ENCODE measurements around the gene ITGB1BP2.
"Not testable (repeated sequence)": the region's sequence is repeated elsewhere in the genome, so short reads cannot be mapped to it uniquely, and the experiment has no call there.

The ITGB1BP2 gene

DNA sequence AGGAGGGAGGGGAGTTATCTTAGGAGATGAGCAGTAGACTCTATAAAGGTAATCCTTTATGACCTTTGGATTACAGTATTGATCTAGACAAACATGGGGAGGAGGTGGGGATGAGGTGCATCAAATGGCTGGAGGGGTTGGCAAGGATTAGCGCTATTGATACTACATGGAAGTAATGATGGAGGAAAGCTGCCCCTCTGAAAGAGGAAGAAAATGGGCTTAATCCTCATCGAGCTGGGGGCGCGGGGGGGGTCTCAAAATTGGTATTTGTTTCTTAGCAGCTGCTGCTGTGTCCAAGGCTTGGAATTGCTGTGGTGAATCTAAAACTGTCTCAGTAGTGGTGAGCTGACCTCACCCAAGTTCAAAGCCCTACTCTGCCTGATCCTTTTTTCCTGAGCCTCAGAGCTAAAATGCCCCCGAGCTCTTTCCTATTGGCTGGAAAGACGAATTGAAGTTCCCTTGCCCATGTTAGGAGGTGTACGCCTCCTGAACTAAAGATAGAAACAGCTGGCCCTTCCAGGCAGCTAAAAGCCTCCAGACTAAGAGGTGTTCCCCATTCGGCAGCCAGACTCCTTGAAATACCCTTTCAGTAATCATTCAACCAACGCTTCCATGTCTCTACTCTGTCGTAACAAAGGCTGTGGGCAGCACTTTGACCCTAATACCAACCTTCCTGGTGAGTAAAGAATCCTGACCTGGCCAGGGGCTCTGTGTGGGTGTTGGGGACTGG, at the start of gene ITGB1BP2:
ITGB1BP2 (plus strand) TSS at position 556 of the 730 bp plus-strand sequence; CDS start at position 613, 57 bp downstream.
- in situ Hi-C loops (cut with HindIII; ENCODE audit: low pct_unique_long_range_greater_than_20kb, low sequenced_read_pairs), result no loop called here
- DNase-seq (ENCODE audit: low read depth in 1 of 2, low spot score in 1 of 2), result no peak
- no peak for TF ChIP-seq JUND (IDR thresholded peaks at IDR 0.05; ENCODE audit: low read depth)

DNA sequence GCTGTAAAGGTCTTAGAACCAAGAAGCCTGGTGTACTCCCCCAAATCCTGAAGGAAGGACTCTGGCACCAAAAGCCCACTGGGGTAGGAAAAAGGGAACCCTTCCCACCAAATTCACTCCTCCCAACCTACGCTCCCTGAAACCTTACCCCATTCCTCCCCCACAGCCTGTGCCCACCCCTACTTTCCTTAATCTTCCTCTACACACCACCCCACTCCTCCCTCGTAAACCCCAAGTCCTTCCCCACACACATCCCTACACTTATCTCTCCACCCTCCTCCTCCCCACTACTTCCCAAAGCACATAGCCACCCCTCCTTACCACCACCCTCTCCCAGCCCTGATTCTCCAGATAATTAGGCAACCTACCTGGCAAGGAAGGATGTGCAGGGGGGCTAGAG, 49.3 kb upstream of the ITGB1BP2 start:
- in situ Hi-C loops (cut with HindIII; ENCODE audit: low pct_unique_long_range_greater_than_20kb, low sequenced_read_pairs), result no loop called here
- no peak for TF ChIP-seq JUND (IDR thresholded peaks at IDR 0.05; ENCODE audit: low read depth)
- DNase-seq (ENCODE audit: low read depth in 1 of 2, low spot score in 1 of 2), result no peak

DNA sequence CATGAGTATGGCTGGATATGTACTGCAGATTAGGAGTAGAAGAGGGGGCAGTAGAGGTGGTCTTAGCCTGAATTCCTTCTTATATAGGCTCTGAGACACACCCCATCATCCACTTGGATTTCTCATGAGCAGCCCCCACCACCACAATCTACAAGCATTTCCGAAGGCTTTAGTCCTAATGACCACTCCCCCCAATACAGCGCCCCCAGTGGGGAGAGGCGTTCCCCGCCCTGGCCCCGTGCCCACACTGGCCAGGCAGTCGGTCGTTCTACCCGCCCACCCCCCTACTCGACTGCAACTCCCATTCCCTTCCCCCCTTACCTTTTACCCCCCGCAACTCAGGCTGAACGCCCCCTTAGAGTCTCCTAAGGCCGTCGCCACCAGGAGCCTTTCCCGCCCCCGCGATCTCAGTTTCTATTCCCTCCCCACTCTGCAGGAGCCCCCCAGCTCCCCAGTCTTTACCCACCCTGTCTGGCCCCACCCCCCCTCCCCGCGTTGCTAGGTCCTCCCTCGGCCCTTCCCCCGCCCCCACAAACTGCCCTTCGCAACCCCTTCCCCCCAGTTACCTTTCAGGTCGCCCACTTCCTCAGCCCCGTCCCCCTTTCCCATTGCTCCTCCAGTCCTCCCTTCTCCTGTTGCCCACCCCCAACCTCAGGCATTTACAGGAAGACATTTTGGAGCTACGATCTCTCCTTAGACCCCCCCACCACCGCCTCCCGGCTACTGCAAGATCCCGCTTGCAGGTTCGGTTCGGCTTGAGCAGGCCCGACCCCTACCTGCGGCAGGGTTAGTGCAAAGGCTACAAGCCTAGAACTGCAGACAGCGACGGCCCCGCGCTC, 48.1 kb upstream of the ITGB1BP2 start:
- in situ Hi-C loops (cut with HindIII; ENCODE audit: low pct_unique_long_range_greater_than_20kb, low sequenced_read_pairs), result no loop called here
- no peak for TF ChIP-seq JUND (IDR thresholded peaks at IDR 0.05; ENCODE audit: low read depth)
- peak; percentile 21 to 32 for DNase-seq (ENCODE audit: low read depth in 1 of 2, low spot score in 1 of 2)

DNA sequence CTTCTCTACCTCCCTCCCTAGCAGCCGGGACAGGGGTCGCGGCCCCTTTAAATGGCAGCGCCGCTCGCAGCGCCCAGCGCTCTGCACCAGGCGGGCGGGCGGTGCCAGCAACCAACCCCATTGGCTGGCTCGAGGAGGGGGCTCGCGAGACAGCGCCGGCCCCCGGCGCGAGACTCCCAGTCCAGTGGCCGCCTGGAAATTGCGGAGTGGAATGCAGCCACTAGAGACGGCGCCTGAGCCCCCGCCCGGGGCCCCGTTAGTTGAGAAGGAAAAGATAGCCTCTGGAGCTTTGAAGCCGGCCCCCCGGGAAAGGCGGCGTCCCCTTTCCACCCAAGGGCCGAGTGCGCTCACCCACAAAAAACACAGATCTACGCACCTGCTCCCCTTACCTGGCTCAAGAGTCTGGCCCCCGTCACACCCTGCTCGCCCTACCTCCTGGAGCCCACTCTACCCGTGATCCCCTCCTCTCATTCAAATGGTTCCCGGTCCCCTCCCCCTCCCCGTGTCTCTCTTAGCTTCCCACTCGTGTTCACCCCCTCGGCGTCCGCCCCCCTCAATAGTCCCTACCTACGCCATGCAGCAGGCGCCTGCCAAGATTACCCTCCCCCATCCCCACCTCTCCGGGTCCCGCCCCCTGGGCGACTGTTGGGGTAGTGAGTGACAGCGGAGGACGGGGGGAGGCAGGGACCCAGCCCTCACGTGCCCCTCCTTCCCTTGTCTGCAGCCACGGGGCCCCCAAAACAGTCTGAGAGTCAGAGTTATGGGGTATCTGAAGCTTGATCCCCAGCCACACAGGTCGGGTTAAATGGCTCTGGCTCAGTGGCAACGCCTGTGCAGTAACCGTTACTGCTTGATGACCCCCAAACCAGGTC, 47.2 kb upstream of the ITGB1BP2 start, which contains the start of gene ZMYM3:
ZMYM3 (minus strand) TSS at position 49 of the 872 bp plus-strand sequence. CDS start 885 bp downstream, outside the sequence.
- in situ Hi-C loops (cut with HindIII; ENCODE audit: low pct_unique_long_range_greater_than_20kb, low sequenced_read_pairs), result no loop called here
- TF ChIP-seq JUND (IDR thresholded peaks at IDR 0.05; ENCODE audit: low read depth), result no peak
- DNase-seq (ENCODE audit: low read depth in 1 of 2, low spot score in 1 of 2), result peak; percentile 52 to 84

DNA sequence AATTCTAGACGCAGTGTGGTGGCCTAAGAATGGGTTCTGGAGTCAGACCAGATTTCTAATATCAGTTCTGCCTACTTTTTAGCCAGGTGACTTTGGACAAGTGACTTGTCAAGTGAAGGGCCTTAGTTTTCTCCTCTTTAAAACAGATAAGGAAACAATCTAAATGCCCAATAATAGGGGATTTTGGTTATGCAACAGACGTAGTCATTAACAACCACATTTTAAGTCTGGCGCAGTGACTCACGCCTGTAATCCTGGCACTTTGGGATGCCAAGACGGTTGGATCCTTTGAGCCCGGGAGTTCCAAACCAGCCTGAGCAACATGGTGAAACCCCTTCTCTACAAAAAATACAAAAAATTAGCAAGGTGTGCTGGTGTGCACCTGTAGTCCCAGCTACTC, 45.5 kb upstream of the ITGB1BP2 start:
- no peak for DNase-seq (ENCODE audit: low read depth in 1 of 2, low spot score in 1 of 2)
- in situ Hi-C loops (cut with HindIII; ENCODE audit: low pct_unique_long_range_greater_than_20kb, low sequenced_read_pairs), result no loop called here
- TF ChIP-seq JUND (IDR thresholded peaks at IDR 0.05; ENCODE audit: low read depth), result no peak

DNA sequence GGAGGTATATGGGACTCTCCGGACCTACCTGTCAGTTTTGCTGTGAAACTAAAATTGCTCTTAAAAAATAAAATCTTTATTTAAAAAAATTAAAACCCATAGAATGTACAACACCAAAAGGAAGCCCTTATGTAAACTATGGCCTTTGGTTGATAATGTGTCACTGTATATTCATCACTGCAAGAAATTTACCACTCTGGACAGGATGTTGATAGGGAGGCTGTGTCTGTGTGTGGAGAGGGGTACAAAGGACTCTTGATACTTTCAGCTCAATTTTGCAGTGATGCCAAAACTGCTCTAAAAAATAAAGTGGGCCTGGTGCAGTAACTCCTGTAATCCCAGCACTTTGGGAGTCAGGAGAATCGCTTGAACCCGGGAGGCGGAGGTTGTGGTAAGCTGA, 44.7 kb upstream of the ITGB1BP2 start:
- TF ChIP-seq JUND (IDR thresholded peaks at IDR 0.05; ENCODE audit: low read depth), result no peak
- no peak for DNase-seq (ENCODE audit: low read depth in 1 of 2, low spot score in 1 of 2)
- in situ Hi-C loops (cut with HindIII; ENCODE audit: low pct_unique_long_range_greater_than_20kb, low sequenced_read_pairs), result no loop called here

DNA sequence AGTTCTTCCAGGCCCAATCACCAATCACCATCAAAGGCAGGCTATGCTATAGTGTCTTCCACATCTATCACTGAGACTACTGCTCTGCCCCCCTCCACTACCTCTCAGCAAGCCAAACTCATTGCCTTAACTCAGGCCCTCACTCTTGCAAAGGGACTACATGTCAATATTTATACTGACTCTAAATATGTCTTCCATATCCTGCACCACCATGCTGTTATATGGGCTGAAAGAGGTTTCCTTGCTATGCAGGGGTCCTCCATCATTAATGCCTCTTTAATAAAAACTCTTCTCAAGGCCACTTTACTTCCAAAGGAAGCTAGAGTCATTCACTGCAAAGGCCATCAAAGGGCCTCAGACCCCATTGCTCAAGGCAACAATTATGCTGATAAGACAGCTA, 32.9 kb upstream of the ITGB1BP2 start:
- in situ Hi-C loops (cut with HindIII; ENCODE audit: low pct_unique_long_range_greater_than_20kb, low sequenced_read_pairs); DNase-seq (ENCODE audit: low read depth in 1 of 2, low spot score in 1 of 2): not testable (repeated sequence)

DNA sequence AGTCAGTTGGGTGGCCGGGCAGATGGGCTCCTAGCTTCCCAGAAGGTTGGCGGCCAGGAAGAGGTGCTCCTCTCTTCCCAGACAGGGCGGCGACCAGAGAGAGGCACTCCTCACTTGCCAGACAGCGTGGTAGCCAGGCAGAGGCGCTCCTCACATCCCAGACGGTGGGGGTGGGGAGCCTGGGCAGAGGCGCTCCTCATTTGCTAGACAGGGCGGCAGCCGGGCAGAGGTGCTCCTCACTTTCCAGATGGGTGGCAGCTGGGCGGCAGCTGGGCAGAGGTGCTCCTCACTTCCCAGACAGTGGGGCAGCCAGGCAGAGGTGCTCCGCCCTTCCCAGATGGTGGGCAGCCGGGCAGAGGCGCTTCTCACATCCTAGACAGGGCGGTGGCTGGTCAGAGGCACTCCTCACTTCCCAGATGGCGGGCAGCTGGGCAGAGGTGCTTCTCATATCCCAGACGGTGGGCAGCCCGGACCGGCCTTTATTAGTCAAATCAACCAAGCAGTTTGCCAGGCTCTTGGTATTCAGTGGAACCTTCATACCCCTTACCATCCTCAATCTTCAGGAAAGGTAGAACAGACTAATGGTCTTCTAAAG, 31.7 kb upstream of the ITGB1BP2 start:
- DNase-seq (ENCODE audit: low read depth in 1 of 2, low spot score in 1 of 2), result no peak
- in situ Hi-C loops (cut with HindIII; ENCODE audit: low pct_unique_long_range_greater_than_20kb, low sequenced_read_pairs), result no loop called here
- TF ChIP-seq JUND (IDR thresholded peaks at IDR 0.05; ENCODE audit: low read depth), result no peak

DNA sequence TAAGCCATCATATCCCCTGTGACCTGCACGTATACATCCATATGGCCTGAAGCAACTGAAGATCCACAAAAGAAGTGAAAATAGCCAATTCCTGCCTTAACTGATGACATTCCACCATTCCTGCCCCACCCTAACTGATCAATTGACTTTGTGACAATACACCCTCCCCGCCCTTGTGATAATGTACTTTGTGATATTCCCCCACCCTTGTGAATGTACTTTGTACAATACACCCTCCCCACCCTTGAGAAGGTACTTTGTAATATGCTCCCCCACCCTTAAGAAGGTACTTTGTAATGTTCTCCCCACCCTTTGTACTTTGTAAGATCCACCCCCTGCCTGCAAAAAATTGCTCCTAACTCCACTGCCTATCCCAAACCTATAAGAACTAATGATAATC, 29.2 kb upstream of the ITGB1BP2 start:
- DNase-seq (ENCODE audit: low read depth in 1 of 2, low spot score in 1 of 2); in situ Hi-C loops (cut with HindIII; ENCODE audit: low pct_unique_long_range_greater_than_20kb, low sequenced_read_pairs): not testable (repeated sequence)

DNA sequence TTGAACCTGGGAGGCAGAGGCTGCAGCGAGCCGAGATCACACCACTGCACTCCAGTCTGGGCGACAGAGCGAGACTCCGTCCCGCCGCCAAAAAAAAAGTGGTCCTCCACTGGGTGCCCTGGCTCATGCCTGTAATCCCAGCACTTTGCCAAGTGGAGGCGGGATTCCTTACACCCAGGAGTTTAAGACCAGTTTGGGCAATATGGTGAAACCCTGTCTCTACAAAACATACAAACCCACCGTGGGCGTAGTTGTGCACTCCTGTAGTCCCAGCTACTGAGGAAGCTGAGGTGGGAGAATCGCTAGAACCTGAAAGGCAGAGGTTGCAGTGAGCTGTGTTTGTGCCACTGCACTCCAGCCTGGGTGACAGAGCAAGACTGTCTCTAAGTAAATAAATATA, 20.2 kb upstream of the ITGB1BP2 start:
- DNase-seq (ENCODE audit: low read depth in 1 of 2, low spot score in 1 of 2); in situ Hi-C loops (cut with HindIII; ENCODE audit: low pct_unique_long_range_greater_than_20kb, low sequenced_read_pairs): not testable (repeated sequence)

DNA sequence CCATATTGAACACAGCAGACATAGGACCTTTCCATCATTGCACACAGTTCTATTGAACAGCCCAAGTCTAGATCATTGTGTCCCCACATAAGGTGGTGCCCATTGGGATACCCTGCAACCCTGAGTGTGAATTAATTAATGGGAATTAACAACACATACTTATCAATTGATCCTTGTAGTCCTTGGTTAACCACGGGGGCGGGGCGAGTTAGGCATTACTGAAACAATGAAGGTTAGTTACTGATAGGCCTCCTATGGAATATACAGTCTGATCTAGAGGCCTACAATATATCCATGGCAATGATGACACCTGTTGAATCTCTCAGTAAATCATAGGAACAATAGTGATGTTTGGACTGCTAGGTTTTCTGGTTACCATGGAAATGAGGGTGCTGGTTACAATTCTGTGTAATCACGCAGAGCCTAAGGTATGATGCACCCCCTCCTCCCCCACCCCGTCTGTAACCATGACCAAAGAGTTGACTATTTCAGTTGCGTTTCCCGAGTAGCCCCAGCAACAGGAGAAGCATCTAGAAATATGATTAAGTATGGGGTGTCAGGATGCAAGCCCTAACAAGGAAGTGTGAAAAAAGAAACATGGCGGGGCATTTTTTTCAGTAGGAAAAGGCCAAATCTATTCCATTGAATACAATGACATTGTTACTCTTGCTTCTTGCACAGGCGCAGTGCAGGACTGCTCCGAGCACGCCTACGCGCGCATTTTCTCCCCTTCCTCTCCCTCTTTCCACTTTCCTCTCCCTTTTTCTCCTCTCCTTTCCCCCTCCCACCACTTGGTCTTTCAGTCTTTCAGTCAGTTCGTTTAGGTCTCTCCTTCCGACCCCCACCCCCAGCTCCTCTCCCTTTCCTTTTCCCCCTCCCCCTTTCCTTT, 18.8 kb upstream of the ITGB1BP2 start:
- in situ Hi-C loops (cut with HindIII; ENCODE audit: low pct_unique_long_range_greater_than_20kb, low sequenced_read_pairs), result no loop called here
- no peak for DNase-seq (ENCODE audit: low read depth in 1 of 2, low spot score in 1 of 2)
- no peak for TF ChIP-seq JUND (IDR thresholded peaks at IDR 0.05; ENCODE audit: low read depth)

Measured in T47D (cell line).